IMR-90 (cell line): ENCODE results near the gene BRAT1. TPM values are rescaled to one million over a fixed set of nuclear protein-coding genes. Genes with fewer than 3 reads are reported as not detected.

ENCODE experiments used
- ATAC-seq: fragments of 200-7000 bp; cut with Tn5 transposase; 2 replicates; pipeline ENCODE4 v1.9.1; 2020; ENCODE audit warnings: low read depth, mild to moderate bottlenecking, moderate library complexity
- BruUV-seq: library from RNA; stranded (reverse); fragments of 400-500 nt; replicated peaks from 2 replicates; lab custom pipeline; 2021; lab: Mats Ljungman, UMichigan
- CTCF ChIA-PET: fragments of 300-600 bp; formaldehyde crosslinking; extraction: SDS; loops from one replicate; lab custom pipeline; 2021; ENCODE audit warnings: antibody characterized with exemption; lab: Yijun Ruan, JAX
- POLR2A ChIA-PET: fragments of 300-600 bp; sonication (Branson Sonifier 250); formaldehyde crosslinking; loops from one replicate; lab custom pipeline; 2022; ENCODE audit warnings: antibody characterized with exemption; ENCODE audit not compliant: unreplicated experiment; lab: Charles Lee
- DNase-seq: peaks from one replicate; pipeline ENCODE4 v3.0.0; 2013
- H2AFZ ChIP-seq: replicated peaks from 2 replicates; pipeline ENCODE3; 2013; ENCODE audit warnings: low read length, mild to moderate bottlenecking; ENCODE audit not compliant: poor library complexity
- H2AK5ac ChIP-seq: 2 replicates; pipeline ENCODE4 v1.6.1; 2013; ENCODE audit warnings: low read depth, low read length, inconsistent platforms
- H2AK9ac ChIP-seq: replicated peaks from 2 replicates; pipeline ENCODE3; 2013; ENCODE audit warnings: mild to moderate bottlenecking, low read depth, low read length, moderate library complexity; ENCODE audit not compliant: poor library complexity
- H2BK120ac ChIP-seq: 2 replicates; pipeline ENCODE4 v1.6.1; 2013; ENCODE audit warnings: low read depth, low read length, inconsistent platforms
- H2BK15ac ChIP-seq: 3 replicates; pipeline ENCODE4 v1.6.1; 2013; ENCODE audit warnings: low read depth, low read length, inconsistent platforms
- H2BK20ac ChIP-seq: 2 replicates; pipeline ENCODE4 v1.6.1; 2013; ENCODE audit warnings: low read depth, mild to moderate bottlenecking, inconsistent platforms, low read length, moderate library complexity
- H2BK5ac ChIP-seq: 2 replicates; pipeline ENCODE4 v1.6.1; 2013; ENCODE audit warnings: mild to moderate bottlenecking, low read depth, low read length, inconsistent platforms; ENCODE audit not compliant: poor library complexity, severe bottlenecking
- H3K14ac ChIP-seq: replicated peaks from 2 replicates; pipeline ENCODE4 v1.6.1; 2013; ENCODE audit warnings: low read depth, low read length, inconsistent platforms
- H3K18ac ChIP-seq: 2 replicates; pipeline ENCODE4 v1.6.1; 2013; ENCODE audit warnings: low read depth, low read length, control low read depth
- H3K23ac ChIP-seq: 2 replicates; pipeline ENCODE4 v1.6.1; 2013; ENCODE audit warnings: low read depth, low read length, inconsistent platforms
- H3K27ac ChIP-seq: 2 replicates; pipeline ENCODE4 v1.5.1; 2013; ENCODE audit warnings: mild to moderate bottlenecking, control low read depth, low read length; ENCODE audit not compliant: insufficient read depth
- H3K27me3 ChIP-seq: 2 replicates; pipeline ENCODE4 v1.6.1; 2013; ENCODE audit warnings: low read length; ENCODE audit not compliant: control insufficient read depth, insufficient read depth
- H3K36me3 ChIP-seq: 2 replicates; pipeline ENCODE4 v1.6.1; 2013; ENCODE audit warnings: low read length, mixed read lengths; ENCODE audit not compliant: control insufficient read depth, insufficient read depth
- H3K4ac ChIP-seq: 2 replicates; pipeline ENCODE4 v1.6.1; 2013; ENCODE audit warnings: low read depth, low read length, inconsistent platforms
- H3K4me1 ChIP-seq: 2 replicates; pipeline ENCODE4 v1.6.1; 2013; ENCODE audit warnings: low read length, mixed read lengths; ENCODE audit not compliant: control insufficient read depth, insufficient read depth
- H3K4me2 ChIP-seq: 2 replicates; pipeline ENCODE4 v1.6.1; 2013; ENCODE audit warnings: low read depth, mild to moderate bottlenecking, control low read depth, low read length, moderate library complexity
- H3K4me3 ChIP-seq: 2 replicates; pipeline ENCODE4 v1.5.1; 2013; ENCODE audit warnings: low read depth, mild to moderate bottlenecking, control low read depth, low read length, moderate library complexity; ENCODE audit not compliant: insufficient read depth
- H3K56ac ChIP-seq: 2 replicates; pipeline ENCODE4 v1.6.1; 2013; ENCODE audit warnings: low read length, inconsistent platforms; ENCODE audit not compliant: insufficient read depth; ENCODE audit errors: extremely low read depth
- H3K79me1 ChIP-seq, 2 experiments: 2 replicates each; pipeline ENCODE4 v1.6.1; 2013; ENCODE audit warnings: low read length in 2 of 2, inconsistent platforms in 1 of 2, low read depth in 1 of 2
- H3K9ac ChIP-seq: 2 replicates; pipeline ENCODE4 v1.6.1; 2013; ENCODE audit warnings: low read depth, low read length, control low read depth
- H3K9me1 ChIP-seq: 2 replicates; pipeline ENCODE4 v1.6.1; 2013; ENCODE audit warnings: low read length, inconsistent platforms; ENCODE audit not compliant: insufficient read depth
- H3K9me3 ChIP-seq: 2 replicates; pipeline ENCODE4 v1.6.1; 2013; ENCODE audit warnings: low read length; ENCODE audit not compliant: control insufficient read depth, insufficient read depth
- H4K20me1 ChIP-seq: 2 replicates; pipeline ENCODE4 v1.6.1; 2013; ENCODE audit warnings: low read length, inconsistent platforms; ENCODE audit not compliant: insufficient read depth
- H4K5ac ChIP-seq: 2 replicates; pipeline ENCODE4 v1.6.1; 2013; ENCODE audit warnings: mild to moderate bottlenecking, low read depth, low read length, control low read depth
- H4K8ac ChIP-seq, 2 experiments: 2 replicates each; pipeline ENCODE4 v1.6.1; 2013; ENCODE audit warnings: low read depth in 2 of 2, low read length in 2 of 2, control low read depth in 1 of 2, inconsistent platforms in 1 of 2
- H4K91ac ChIP-seq: 2 replicates; pipeline ENCODE4 v1.6.1; 2013; ENCODE audit warnings: low read depth, low read length, inconsistent platforms; ENCODE audit not compliant: insufficient read depth
- BHLHE40 ChIP-seq: fragments of 150-350 bp; IDR thresholded peaks from 2 replicates; pipeline ENCODE4 v1.6.1; 2016; ENCODE audit warnings: mild to moderate bottlenecking, low read depth, low read length
- CHD1 ChIP-seq: IDR thresholded peaks from 2 replicates; pipeline ENCODE4 v1.6.1; 2012; ENCODE audit warnings: low read depth, low read length, improper control_type of control experiment
- MAZ ChIP-seq: IDR thresholded peaks from 2 replicates; pipeline ENCODE4 v1.6.1; 2012; ENCODE audit warnings: low read depth, mild to moderate bottlenecking, low read length, improper control_type of control experiment, moderate library complexity, borderline replicate concordance
- WGBS, 2 experiments: methylation state at CpG; one replicate each; pipeline versions ENCODE4 v1.1.5 to v1.1.7; 2013; ENCODE audit warnings: missing lambda C conversion rate in 2 of 2; ENCODE audit not compliant: insufficient read length in 1 of 2; ENCODE audit errors: extremely low coverage in 2 of 2; 5-methylcytosine and 5-hydroxymethylcytosine counted together
- dilution Hi-C: fragments of 300-500 bp; cut with HindIII; formaldehyde crosslinking; loops from one replicate; pipeline ENCODE4 v1.14.3; 2018; ENCODE audit warnings: low sequenced_read_pairs; ENCODE audit not compliant: unreplicated experiment
- in situ Hi-C: fragments of 300-500 bp; cut with MboI; formaldehyde crosslinking; loops from 3 replicates; pipeline ENCODE4 v1.14.3; 2019; ENCODE audit warnings: low sequenced_read_pairs, inconsistent platforms, mixed read lengths
- intact Hi-C: fragments of 100-400 bp; cut with micrococcal nuclease; formaldehyde crosslinking; loops from 2 replicates; pipeline ENCODE4 v1.10.0; 2022
- polyA plus RNA-seq, 3 experiments: library from polyadenylated mRNA; depleted of rRNA; stranded (reverse); fragments of >200 nt; gene quantifications; 2 replicates each; pipeline ENCODE4 v1.2.3, GENCODE V29; 2012; ENCODE audit warnings: low replicate concordance in 1 of 3
- total RNA-seq: library from RNA; depleted of rRNA; stranded (reverse); fragments of >200 nt; gene quantifications from 2 replicates; pipeline ENCODE4 v1.2.3, GENCODE V29; 2012

BRAT1 gene
- total and polyA plus RNA-seq, 2 of the 4 experiments (the other 2 are of a cell fraction): 6.8 to 21.9 TPM

- Histone ChIP-seq H4K5ac (no peak overlapping the region), H3K27ac (no peak overlapping the region), H3K79me1 (peaks cover 0 to 3% of the 10 kb centered on the region in 2 experiments; a peak in 2 of 4 replicates), H3K36me3 (no peaks in the 10 kb centered on the region), H3K9ac (no peak overlapping the region), H2BK5ac (no peak overlapping the region), H3K14ac (no peak overlapping the region), H3K18ac (no peak overlapping the region), H2AK5ac (0 out of 2 replicates have a peak overlapping the region, but pooled peaks have one; percentile 29), H3K4me1 (peaks cover 22% of the 10 kb centered on the region), H2AK9ac (no peak overlapping the region), H3K9me3 (no peaks in the 10 kb centered on the region), H2AFZ (no peak overlapping the region), H2BK120ac (no peak overlapping the region), H3K56ac (no peak overlapping the region), H3K4ac (no peak overlapping the region), H4K91ac (no peak overlapping the region), H3K23ac (no peak overlapping the region), H4K8ac (no peak overlapping the region), H2BK15ac (no peak overlapping the region), H3K9me1 (peaks cover 12% of the 10 kb centered on the region), H3K27me3 (peaks cover 1% of the 10 kb centered on the region; the same call in 1 of the 2 replicates), H3K4me3 (no peak overlapping the region), H2BK20ac (no peak overlapping the region), H4K20me1 (no peaks in the 10 kb centered on the region), H3K4me2 (no peak overlapping the region)
- WGBS, 2 experiments: 94% methylated on average over 2 of the region's 3 CpGs; no CpG with 5 or more reads in 1 of the 2 experiments
- in situ Hi-C loops: no loop called here
- DNase-seq (no peak), ATAC-seq (no peak)
- TF ChIP-seq CHD1 (no peak), BHLHE40 (no peak), MAZ (no peak)
- ChIA-PET POLR2A (no interaction called here), CTCF (no interaction called here)
- intact Hi-C loops: no loop called here
- no TSS peak for BruUV-seq
- dilution Hi-C loops: no loop called here
Measured at GRCh38 chr7:2512713-2513112, 42.6 kb downstream of the BRAT1 start.
